H1 (cell line): Measurements from ENCODE around the gene AKIRIN2. TPM values are rescaled to one million over a fixed set of nuclear protein-coding genes. Genes with fewer than 3 reads are reported as not detected.

Experiments
- CTCF ChIA-PET: fragments of 300-600 bp; sonication (Branson Sonifier 250); formaldehyde crosslinking; loops from one replicate; lab custom pipeline; 2021; ENCODE audit not compliant: partially characterized antibody; lab: Charles Lee
- POLR2A ChIA-PET: fragments of 300-600 bp; sonication (Branson Sonifier 250); formaldehyde crosslinking; loops from one replicate; lab custom pipeline; 2021; ENCODE audit warnings: inconsistent platforms; ENCODE audit not compliant: partially characterized antibody; lab: Charles Lee
- DNase-seq, 2 experiments: peaks; one replicate each; pipeline versions ENCODE4 v3.0.0 to v3.0.0-alpha.2; 2010 to 2022; ENCODE audit warnings: low spot score in 2 of 2, low read depth in 1 of 2, mixed read lengths in 1 of 2
- FAIRE-seq: peaks from 2 replicates; lab custom pipeline; 2011; peaks lifted over from hg19 to GRCh38; lab: Jason Lieb, UNC
- H2AFZ ChIP-seq: 2 replicates; pipeline ENCODE4 v1.8.1; 2012; ENCODE audit warnings: low read length, inconsistent platforms
- H2AK5ac ChIP-seq: 2 replicates; pipeline ENCODE4 v1.6.1; 2013; ENCODE audit warnings: low read depth, low read length
- H2BK120ac ChIP-seq: replicated peaks from 2 replicates; pipeline ENCODE3; 2013; ENCODE audit warnings: low read depth, low read length, inconsistent platforms
- H2BK12ac ChIP-seq: 2 replicates; pipeline ENCODE4 v1.6.1; 2013; ENCODE audit warnings: low read depth, low read length
- H2BK15ac ChIP-seq: 2 replicates; pipeline ENCODE4 v1.6.1; 2013; ENCODE audit warnings: low read length
- H2BK20ac ChIP-seq: 2 replicates; pipeline ENCODE4 v1.6.1; 2013; ENCODE audit warnings: low read length
- H2BK5ac ChIP-seq: 2 replicates; pipeline ENCODE4 v1.6.1; 2013; ENCODE audit warnings: low read depth, low read length
- H3K14ac ChIP-seq: 2 replicates; pipeline ENCODE4 v1.6.1; 2013; ENCODE audit warnings: inconsistent platforms; ENCODE audit not compliant: insufficient read length
- H3K18ac ChIP-seq: 2 replicates; pipeline ENCODE4 v1.6.1; 2013; ENCODE audit warnings: low read length; ENCODE audit errors: extremely low read depth
- H3K23ac ChIP-seq: 2 replicates; pipeline ENCODE4 v1.6.1; 2013; ENCODE audit warnings: inconsistent platforms; ENCODE audit not compliant: insufficient read length
- H3K23me2 ChIP-seq: 2 replicates; pipeline ENCODE4 v1.6.1; 2013; ENCODE audit warnings: low read depth, low read length
- H3K27ac ChIP-seq: 2 replicates; pipeline ENCODE4 v1.6.1; 2011; ENCODE audit warnings: low read depth, low read length, inconsistent platforms
- H3K27me3 ChIP-seq, 4 experiments: replicated peaks in 1 of 4; 1 replicate in 1 of 4; 2 replicates in 3 of 4; pipeline versions ENCODE4 v1.6.1 to v1.8.1; 2011 to 2013; ENCODE audit warnings: low read length in 3 of 4, mild to moderate bottlenecking in 3 of 4, inconsistent platforms in 2 of 4, mixed read lengths in 2 of 4, moderate library complexity in 1 of 4; ENCODE audit not compliant: control insufficient read depth in 3 of 4, insufficient read depth in 3 of 4; ENCODE audit errors: extremely low read depth in 1 of 4
- H3K36me3 ChIP-seq, 4 experiments: 2 replicates each; pipeline versions ENCODE4 v1.6.1 to v1.8.1; 2011 to 2013; ENCODE audit warnings: mild to moderate bottlenecking in 4 of 4, low read length in 3 of 4, moderate library complexity in 2 of 4, control low read depth in 1 of 4, inconsistent platforms in 1 of 4; ENCODE audit not compliant: insufficient read depth in 4 of 4, control insufficient read depth in 2 of 4
- H3K4ac ChIP-seq: replicated peaks from 2 replicates; pipeline ENCODE3; 2013; ENCODE audit warnings: low read length, low read depth, mixed read lengths, inconsistent platforms; ENCODE audit not compliant: insufficient read length
- H3K4me1 ChIP-seq, 4 experiments: replicated peaks in 1 of 4; 1 replicate in 1 of 4; 2 replicates in 3 of 4; pipeline versions ENCODE4 v1.6.1 to v1.8.1; 2011 to 2013; ENCODE audit warnings: low read length in 3 of 4, inconsistent platforms in 2 of 4, mixed read lengths in 1 of 4; ENCODE audit not compliant: insufficient read depth in 4 of 4, control insufficient read depth in 3 of 4
- H3K4me2 ChIP-seq, 2 experiments: 2 replicates each; pipeline versions ENCODE4 v1.6.1 to v1.8.1; 2011 to 2013; ENCODE audit warnings: low read depth in 2 of 2, low read length in 2 of 2, control low read depth in 1 of 2, inconsistent platforms in 1 of 2, mild to moderate bottlenecking in 1 of 2; ENCODE audit not compliant: insufficient read depth in 1 of 2
- H3K4me3 ChIP-seq, 4 experiments: fragments of 200-600, 300-600 bp in 1 of 4; sonication (generic), shearing (Covaris generic), sonication (Bioruptor Twin) in 1 of 4; 2 replicates each; pipeline versions ENCODE4 v1.5.1 to v1.8.1; 2011 to 2016; ENCODE audit warnings: low read length in 4 of 4, low read depth in 3 of 4, control low read depth in 2 of 4, inconsistent platforms in 2 of 4, mild to moderate bottlenecking in 2 of 4, mixed read lengths in 1 of 4, moderate library complexity in 1 of 4; ENCODE audit not compliant: insufficient read depth in 2 of 4; ENCODE audit errors: extremely low read depth in 1 of 4
- H3K56ac ChIP-seq: replicated peaks from 2 replicates; pipeline ENCODE3; 2013; ENCODE audit warnings: low read depth, mild to moderate bottlenecking, mixed read lengths, low read length, inconsistent platforms; ENCODE audit not compliant: insufficient read length
- H3K79me1 ChIP-seq: 2 replicates; pipeline ENCODE4 v1.6.1; 2013; ENCODE audit warnings: low read depth, low read length, control low read depth
- H3K79me2 ChIP-seq, 2 experiments: 2 replicates each; pipeline versions ENCODE4 v1.6.1 to v1.8.1; 2012 to 2013; ENCODE audit warnings: low read length in 2 of 2, mild to moderate bottlenecking in 2 of 2, inconsistent platforms in 1 of 2; ENCODE audit not compliant: insufficient read depth in 2 of 2, control insufficient read depth in 1 of 2
- H3K9ac ChIP-seq, 4 experiments: replicated peaks in 1 of 4; 1 replicate in 1 of 4; 2 replicates in 3 of 4; pipeline versions ENCODE4 v1.6.1 to v1.8.1; 2011 to 2013; ENCODE audit warnings: low read depth in 3 of 4, low read length in 3 of 4, control low read depth in 2 of 4, mild to moderate bottlenecking in 2 of 4, moderate library complexity in 2 of 4, inconsistent platforms in 1 of 4; ENCODE audit errors: extremely low read depth in 1 of 4
- H3K9me3 ChIP-seq, 2 experiments: 2 replicates each; pipeline versions ENCODE4 v1.6.1 to v1.8.1; 2012 to 2013; ENCODE audit warnings: mild to moderate bottlenecking in 2 of 2, moderate library complexity in 2 of 2, control low read depth in 1 of 2, inconsistent platforms in 1 of 2, low read depth in 1 of 2, low read length in 1 of 2, mixed read lengths in 1 of 2; ENCODE audit not compliant: insufficient read depth in 2 of 2
- H4K20me1 ChIP-seq, 2 experiments: replicated peaks in 1 of 2; 2 replicates each; pipeline versions ENCODE3 to v1.8.1; 2011 to 2013; ENCODE audit warnings: inconsistent platforms in 2 of 2, low read length in 2 of 2, mild to moderate bottlenecking in 1 of 2; ENCODE audit not compliant: insufficient read depth in 2 of 2, control insufficient read depth in 1 of 2
- H4K5ac ChIP-seq: 2 replicates; pipeline ENCODE4 v1.6.1; 2013; ENCODE audit warnings: low read length, low read depth, mixed read lengths, inconsistent platforms; ENCODE audit not compliant: insufficient read length
- H4K8ac ChIP-seq: 2 replicates; pipeline ENCODE4 v1.8.0; 2013; ENCODE audit warnings: mild to moderate bottlenecking, moderate library complexity, low read length, inconsistent platforms; ENCODE audit not compliant: insufficient read depth; ENCODE audit errors: extremely low read depth
- H4K91ac ChIP-seq: replicated peaks from 2 replicates; pipeline ENCODE3; 2013; ENCODE audit warnings: low read length, mixed read lengths, inconsistent platforms; ENCODE audit not compliant: insufficient read length
- SIX5 ChIP-seq: IDR thresholded peaks from 2 replicates; pipeline ENCODE4 v1.6.1; 2011; ENCODE audit warnings: mild to moderate bottlenecking, low read depth, low read length
- USF2 ChIP-seq: IDR thresholded peaks from 2 replicates; pipeline ENCODE4 v1.6.1; 2011; ENCODE audit warnings: low read length, improper control_type of control experiment
- WGBS, 2 experiments: shearing (Covaris generic) in 1 of 2; methylation state at CpG; one replicate each; pipeline versions ENCODE4 v1.1.6 to v1.1.7; 2013 to 2015; ENCODE audit warnings: low lambda C conversion rate in 2 of 2, mixed read lengths in 2 of 2, inconsistent platforms in 1 of 2, low coverage in 1 of 2, missing lambda C conversion rate in 1 of 2; ENCODE audit not compliant: insufficient replicate concordance in 2 of 2, insufficient coverage in 1 of 2, insufficient read length in 1 of 2; ENCODE audit errors: extremely low coverage in 1 of 2, missing lambda C conversion rate in 1 of 2; 5-methylcytosine and 5-hydroxymethylcytosine counted together
- polyA plus RNA-seq, 7 experiments: library from polyadenylated mRNA; depleted of rRNA in 3 of 7; stranded (reverse) in 5 of 7; unstranded in 2 of 7; fragments of >200 nt in 5 of 7; fragments of 200-250 nt in 2 of 7; gene quantifications; 1 replicate in 5 of 7; 2 replicates in 1 of 7; 4 replicates in 1 of 7; pipeline versions ENCODE4 v1.2.1 to v1.2.3, GENCODE V29; 2011 to 2013; ENCODE audit warnings: missing spikeins in 2 of 7, mixed read lengths in 2 of 7
- total RNA-seq: library from RNA; stranded (reverse); fragmentation: NEBNext Ultra II Directional; extraction: Animal tissue kit (Norgen Biotek cat#: 25700); gene quantifications from 2 replicates; pipeline ENCODE4 v1.2.1, GENCODE V29; 2021

The AKIRIN2 gene
- total and polyA plus RNA-seq, 2 of the 8 experiments (the other 6 are each of a cell fraction or from before 2014, with no cell fraction given), result 35.6 to 75.3 TPM

GRCh38 chr6:87639373-87639772 is 62.7 kb downstream of the AKIRIN2 start:
- H4K8ac ChIP-seq, result no peak overlapping the region
- no peaks in the 10 kb centered on the region for H3K27me3 ChIP-seq
- peaks cover 0 to 28% (median 15%) of the 10 kb centered on the region in 4 experiments for H3K36me3 ChIP-seq
- no peaks in the 10 kb centered on the region for H3K9me3 ChIP-seq
- peaks cover 0 to 3% of the 10 kb centered on the region in 2 experiments for H4K20me1 ChIP-seq
- POLR2A ChIA-PET, result no interaction called here
- WGBS, 2 experiments, result 91% methylated on average over 4 of the region's 4 CpGs; no CpG with 5 or more reads in 1 of the 2 experiments
- no peak overlapping the region for H2BK5ac ChIP-seq
- CTCF ChIA-PET, result no interaction called here
- H2AFZ ChIP-seq, result no peak overlapping the region
- no peak for DNase-seq
- no peak overlapping the region for H3K23ac ChIP-seq
- no peak overlapping the region for H4K5ac ChIP-seq
- no peak overlapping the region for H3K56ac ChIP-seq
- no peaks in the 10 kb centered on the region for H3K79me2 ChIP-seq
- no peak overlapping the region for H3K4me3 ChIP-seq
- H3K4ac ChIP-seq, result no peak overlapping the region
- no peak overlapping the region for H3K4me2 ChIP-seq
- peaks cover 0 to 3% (median 0%) of the 10 kb centered on the region in 4 experiments; a peak in 1 of 7 replicates for H3K4me1 ChIP-seq
- no peak for TF ChIP-seq USF2
- TF ChIP-seq SIX5, result no peak
- no peak overlapping the region for H4K91ac ChIP-seq
- FAIRE-seq, result no peak
- no peak overlapping the region for H2BK20ac ChIP-seq
- no peak overlapping the region for H3K27ac ChIP-seq
- no peaks in the 10 kb centered on the region for H3K23me2 ChIP-seq
- H2BK120ac ChIP-seq, result no peak overlapping the region
- no peak overlapping the region for H2BK15ac ChIP-seq
- no peaks in the 10 kb centered on the region for H3K79me1 ChIP-seq
- H2BK12ac ChIP-seq, result no peak overlapping the region
- H3K18ac ChIP-seq, result no peak overlapping the region
- no peak overlapping the region for H3K9ac ChIP-seq
- no peak overlapping the region for H2AK5ac ChIP-seq
- no peak overlapping the region for H3K14ac ChIP-seq
